GM15510 (cell line): ENCODE results near the gene REPIN1.

Experiments
- POLR2A ChIP-seq: IDR thresholded peaks from 3 replicates; pipeline ENCODE4 v1.6.1; 2011; ENCODE audit warnings: borderline replicate concordance; ENCODE audit not compliant: insufficient read length; ENCODE audit errors: extremely low read depth

Gene REPIN1

DNA sequence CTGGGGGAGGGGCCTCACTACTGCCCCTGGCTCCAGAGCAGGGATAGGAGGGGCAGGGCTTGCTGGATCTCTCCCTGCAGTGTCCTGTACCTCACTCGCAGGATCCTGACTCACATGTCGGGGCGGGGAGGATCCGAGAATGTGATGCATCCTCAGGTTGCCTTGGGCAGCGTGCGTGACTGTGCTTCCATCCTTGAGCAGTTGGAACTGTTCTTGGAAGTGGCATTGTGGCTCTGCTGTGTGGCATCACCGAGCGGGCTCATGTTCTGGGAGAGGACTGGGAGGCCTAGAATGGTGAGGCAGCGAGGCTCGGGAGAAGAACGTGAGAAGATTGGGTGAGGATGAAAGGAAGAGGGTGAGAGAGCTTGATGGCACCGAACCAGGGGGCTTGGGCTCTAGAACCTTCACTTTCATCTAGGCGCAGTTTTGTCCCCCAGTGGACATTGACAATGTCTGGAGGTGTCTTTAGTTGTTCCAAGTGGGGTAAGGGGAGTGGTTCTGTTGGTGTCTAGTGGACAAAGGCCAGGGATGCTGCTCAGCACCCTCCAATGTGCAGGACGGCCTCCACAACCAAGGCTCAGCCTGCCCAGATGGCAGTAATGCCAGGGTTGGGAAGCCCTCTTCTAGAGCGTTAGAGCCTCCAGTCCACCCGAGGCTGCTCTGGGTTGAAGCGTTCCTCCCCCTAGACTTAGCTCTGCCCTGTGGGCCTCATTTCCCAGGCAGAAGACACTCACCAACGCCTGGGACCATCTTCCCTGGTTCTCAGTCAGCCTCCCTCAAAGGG, 35.6 kb upstream of the REPIN1 start:
- no peak for TF ChIP-seq POLR2A

DNA sequence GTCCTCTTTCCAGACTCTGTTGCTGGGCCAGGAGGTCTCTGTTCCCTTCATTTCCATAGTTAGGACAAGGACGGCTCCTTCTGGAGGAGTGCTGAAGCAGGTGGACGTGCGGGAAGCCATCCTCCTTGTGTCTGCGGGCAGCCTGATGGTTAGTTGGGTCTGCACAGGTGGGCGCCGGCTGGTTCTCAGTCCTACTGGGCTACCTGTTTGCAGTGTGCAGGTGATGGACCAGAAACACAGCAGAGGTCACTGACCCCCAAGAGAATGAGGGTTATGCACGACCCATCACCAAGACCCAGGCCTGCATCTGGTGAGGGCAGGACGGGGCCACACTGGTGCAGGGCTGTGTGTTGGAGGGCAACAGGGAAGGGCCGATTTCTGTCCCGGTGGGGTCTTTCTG, 35.0 kb upstream of the REPIN1 start:
- TF ChIP-seq POLR2A = no peak

- TF ChIP-seq POLR2A = no peak
Measured at GRCh38 chr7:150334108-150334507, 34.5 kb upstream of the REPIN1 start.

GRCh38 chr7:150335108-150335773, 33.4 kb upstream of the REPIN1 start:
- TF ChIP-seq POLR2A = no peak

- no peak for TF ChIP-seq POLR2A
Measured at GRCh38 chr7:150335774-150336112, 32.9 kb upstream of the REPIN1 start.

DNA sequence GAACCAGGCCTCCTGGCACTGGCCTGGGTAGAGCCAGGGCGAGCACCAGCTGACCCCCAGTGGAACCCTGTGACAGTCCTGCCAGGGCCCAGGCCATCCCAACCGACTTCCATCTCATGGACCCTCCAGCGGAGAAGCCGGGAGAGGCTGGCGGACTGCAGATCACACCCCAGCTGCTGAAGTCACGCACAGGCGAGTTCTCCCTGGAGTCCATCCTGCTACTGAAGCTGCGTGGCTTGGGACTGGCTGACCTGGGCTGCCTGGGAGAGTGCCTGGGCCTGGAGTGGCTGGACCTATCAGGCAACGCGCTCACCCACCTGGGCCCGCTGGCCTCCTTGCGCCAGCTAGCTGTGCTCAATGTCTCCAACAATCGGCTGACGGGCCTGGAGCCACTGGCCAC, 31.9 kb upstream of the REPIN1 start:
- no peak for TF ChIP-seq POLR2A

- no peak for TF ChIP-seq POLR2A
Measured at GRCh38 chr7:150337179-150337578, 31.4 kb upstream of the REPIN1 start.

GRCh38 chr7:150337659-150338081, 31.0 kb upstream of the REPIN1 start:
- TF ChIP-seq POLR2A = no peak

DNA sequence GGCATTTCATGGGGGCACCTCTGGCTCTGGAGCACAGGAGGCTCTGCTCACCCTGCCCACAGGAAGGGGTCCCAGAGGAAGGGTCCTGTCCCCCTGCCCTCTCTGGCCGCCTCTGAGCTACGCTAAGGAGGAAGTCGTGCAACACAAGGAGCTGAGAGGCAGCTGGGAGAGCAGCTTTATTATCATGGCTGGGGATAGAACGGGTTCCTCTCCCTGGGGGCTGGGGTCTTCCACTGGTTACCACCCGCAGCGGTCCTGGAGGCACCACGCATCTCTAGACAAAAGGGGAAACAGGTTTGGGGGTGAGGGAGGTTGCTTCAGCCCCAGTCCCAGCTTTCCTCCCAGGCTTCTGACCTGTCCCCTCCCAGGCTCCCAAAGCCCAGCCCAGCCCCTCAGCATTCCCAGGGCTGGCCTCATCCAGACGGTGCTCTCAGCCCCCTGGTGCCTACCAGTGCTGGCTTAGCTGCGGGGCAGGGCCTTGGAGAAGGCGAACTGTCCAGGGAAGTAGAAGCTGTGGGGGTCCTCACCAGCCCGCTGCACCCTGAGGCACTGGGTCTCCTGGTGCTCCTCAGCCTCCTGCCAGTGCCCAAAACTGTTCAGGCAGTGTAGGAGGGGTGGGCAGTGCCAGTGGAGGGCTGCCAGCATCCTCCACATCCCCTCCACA, 30.3 kb upstream of the REPIN1 start:
- TF ChIP-seq POLR2A = no peak

DNA sequence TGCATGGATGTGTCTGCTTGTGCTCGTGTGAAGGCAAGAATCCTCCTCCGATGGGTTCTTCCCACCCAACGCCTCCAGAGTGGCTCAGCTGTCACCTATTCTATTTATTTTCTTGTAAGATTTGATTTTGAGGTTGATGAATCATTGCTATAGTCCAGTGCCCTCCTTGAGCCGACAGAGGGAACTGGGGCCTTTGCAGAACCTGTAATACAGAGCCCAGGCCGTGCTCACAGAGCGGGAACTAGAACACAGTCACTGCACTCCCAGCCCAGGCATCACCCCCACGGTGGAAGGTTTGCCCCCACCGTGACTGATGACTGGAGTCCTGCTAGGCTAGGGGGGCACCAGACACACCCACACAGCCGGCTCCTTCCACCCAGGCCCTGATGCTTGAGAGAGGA, 29.2 kb upstream of the REPIN1 start:
- TF ChIP-seq POLR2A = no peak

- TF ChIP-seq POLR2A = no peak
Measured at GRCh38 chr7:150340024-150340749, 28.4 kb upstream of the REPIN1 start.

DNA sequence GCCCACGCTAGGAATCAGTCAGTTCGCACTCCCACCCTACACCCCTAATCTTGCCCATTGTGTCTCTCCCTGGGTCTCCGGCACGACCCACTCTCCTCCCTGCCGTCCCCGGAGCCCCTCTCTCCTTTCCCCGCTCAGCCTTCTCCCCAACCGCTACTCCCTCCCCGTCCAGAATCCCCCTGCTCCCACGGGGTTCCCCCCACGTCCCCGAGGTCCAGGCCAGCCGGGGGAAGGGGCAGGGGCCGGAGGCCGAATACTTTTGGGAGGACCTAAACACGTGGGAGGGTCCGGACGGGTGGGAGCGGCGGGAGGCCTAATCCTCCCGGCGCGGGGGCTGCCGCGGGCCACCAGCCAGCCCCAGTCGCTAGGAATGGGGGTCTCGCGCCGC, 27.8 kb upstream of the REPIN1 start:
- no peak for TF ChIP-seq POLR2A

- TF ChIP-seq POLR2A = no peak
Measured at GRCh38 chr7:150341263-150342120, 27.1 kb upstream of the REPIN1 start, which contains the start of gene RARRES2. Gene RARRES2 (minus strand): TSS chr7:150341629. CDS start chr7:150340609, 1,020 bp downstream.

DNA sequence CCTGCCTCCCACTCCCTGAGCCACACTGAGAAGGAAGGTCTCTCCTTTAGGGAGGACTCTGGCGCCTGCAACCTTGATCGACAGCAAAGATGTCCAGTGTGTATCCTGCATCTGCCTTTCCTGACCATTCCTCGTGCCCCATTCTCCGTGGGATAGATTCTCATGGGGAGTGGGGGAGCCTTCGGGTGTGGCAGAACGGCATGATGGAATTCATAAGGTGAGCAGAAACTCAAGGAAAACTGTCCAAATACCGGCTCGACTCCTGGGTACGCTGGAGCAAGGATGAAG, 26.6 kb upstream of the REPIN1 start:
- TF ChIP-seq POLR2A = no peak
